ENCODE data around the gene HMGXB4.

Gene HMGXB4

GRCh38 chr22:35319244-35319985, 62.1 kb downstream of the HMGXB4 start:
- H3K36me3 ChIP-seq (ENCODE audit: control insufficient read depth in 1 of 2, insufficient read depth in 2 of 2, low read length in 2 of 2): peaks cover 41 to 57% of the 10 kb centered on the region in 2 donors
- no peaks in the 10 kb centered on the region for H3K9me3 ChIP-seq (ENCODE audit: control insufficient read depth in 1 of 2, low read length in 2 of 2)
- peaks cover 0 to 4% of the 10 kb centered on the region in 2 donors for H3K4me1 ChIP-seq (ENCODE audit: control insufficient read depth in 1 of 2, insufficient read depth in 2 of 2, low read length in 2 of 2)
- no peak overlapping the region for H3K27ac ChIP-seq (ENCODE audit: low read length)
- no peaks in the 10 kb centered on the region for H3K27me3 ChIP-seq (ENCODE audit: low read depth, low read length)
- H3K4me3 ChIP-seq (ENCODE audit: low read depth in 1 of 2, low read length in 2 of 2): no peak overlapping the region

DNA sequence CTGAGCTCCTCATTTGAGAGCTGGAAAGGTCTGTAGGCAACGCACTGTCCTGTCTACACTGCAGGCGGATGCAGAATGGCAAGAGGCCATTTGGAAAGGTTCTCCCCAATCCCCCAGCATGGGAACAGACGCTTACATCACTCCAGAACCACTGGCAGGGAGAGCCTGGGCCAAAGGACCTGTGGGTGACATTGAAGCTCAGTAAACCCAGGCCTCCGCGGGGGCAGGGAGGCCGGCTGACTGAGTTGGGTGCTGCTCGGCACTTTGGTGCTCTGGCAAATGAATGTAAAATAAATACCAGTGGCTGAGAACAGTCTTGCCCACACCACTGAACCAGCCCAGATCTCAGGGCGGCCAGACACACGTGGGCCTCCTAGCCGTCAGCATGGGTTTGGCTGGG, 64.8 kb downstream of the HMGXB4 start:
- Histone ChIP-seq H3K27me3 (ENCODE audit: low read depth, low read length) (no peaks in the 10 kb centered on the region), H3K36me3 (ENCODE audit: control insufficient read depth in 1 of 2, insufficient read depth in 2 of 2, low read length in 2 of 2) (peaks cover 64 to 79% of the 10 kb centered on the region in 2 donors), H3K4me3 (ENCODE audit: low read depth in 1 of 2, low read length in 2 of 2) (no peak overlapping the region), H3K27ac (ENCODE audit: low read length) (no peak overlapping the region), H3K4me1 (ENCODE audit: control insufficient read depth in 1 of 2, insufficient read depth in 2 of 2, low read length in 2 of 2) (no peaks in the 10 kb centered on the region), H3K9me3 (ENCODE audit: control insufficient read depth in 1 of 2, low read length in 2 of 2) (no peaks in the 10 kb centered on the region)

DNA sequence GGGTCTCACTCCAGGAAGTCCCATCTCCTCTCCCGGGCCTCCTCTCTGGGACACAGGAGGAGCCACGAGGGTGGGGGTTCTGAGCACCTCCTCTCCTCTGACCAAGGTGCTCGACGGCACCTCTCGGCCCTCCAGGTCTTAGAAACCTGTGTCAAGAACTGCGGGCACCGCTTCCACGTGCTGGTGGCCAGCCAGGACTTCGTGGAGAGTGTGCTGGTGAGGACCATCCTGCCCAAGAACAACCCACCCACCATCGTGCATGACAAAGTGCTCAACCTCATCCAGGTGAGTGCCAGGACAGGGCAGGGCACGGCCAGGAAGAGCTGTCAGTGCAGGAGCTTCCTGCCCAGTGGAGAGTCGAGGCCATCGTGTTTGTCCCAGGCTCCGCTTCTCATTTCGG, 65.6 kb downstream of the HMGXB4 start:
- H3K4me1 ChIP-seq (ENCODE audit: control insufficient read depth in 1 of 2, insufficient read depth in 2 of 2, low read length in 2 of 2): no peaks in the 10 kb centered on the region
- H3K9me3 ChIP-seq (ENCODE audit: control insufficient read depth in 1 of 2, low read length in 2 of 2): no peaks in the 10 kb centered on the region
- H3K4me3 ChIP-seq (ENCODE audit: low read depth in 1 of 2, low read length in 2 of 2): no peak overlapping the region
- peaks cover 71 to 81% of the 10 kb centered on the region in 2 donors for H3K36me3 ChIP-seq (ENCODE audit: control insufficient read depth in 1 of 2, insufficient read depth in 2 of 2, low read length in 2 of 2)
- H3K27me3 ChIP-seq (ENCODE audit: low read depth, low read length): no peaks in the 10 kb centered on the region
- no peak overlapping the region for H3K27ac ChIP-seq (ENCODE audit: low read length)

GRCh38 chr22:35323305-35323704, 66.0 kb downstream of the HMGXB4 start:
- H3K36me3 ChIP-seq (ENCODE audit: control insufficient read depth in 1 of 2, insufficient read depth in 2 of 2, low read length in 2 of 2): peaks cover 71 to 81% of the 10 kb centered on the region in 2 donors

DNA sequence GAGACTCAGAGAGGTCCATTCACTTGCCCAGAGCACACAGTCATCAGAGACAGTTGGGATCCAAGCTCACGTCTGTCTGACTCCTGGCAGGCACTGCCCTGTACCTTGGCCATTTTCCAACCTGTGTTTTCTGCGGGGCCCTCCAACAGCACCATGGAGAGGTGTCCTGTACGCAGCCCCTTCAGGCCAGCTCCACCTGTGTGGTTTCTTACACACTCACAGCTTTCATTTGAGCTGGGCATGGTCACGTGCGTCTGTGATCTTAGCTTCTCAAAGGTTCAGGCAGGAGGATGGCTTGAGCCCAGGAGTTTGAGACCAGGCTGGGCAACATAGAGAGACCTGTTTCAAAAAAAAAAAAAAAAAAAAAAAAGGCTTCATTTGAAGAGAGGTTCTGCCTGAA, 66.8 kb downstream of the HMGXB4 start:
- H3K36me3 ChIP-seq (ENCODE audit: control insufficient read depth in 1 of 2, insufficient read depth in 2 of 2, low read length in 2 of 2): peaks cover 66 to 77% of the 10 kb centered on the region in 2 donors
- H3K9me3 ChIP-seq (ENCODE audit: control insufficient read depth in 1 of 2, low read length in 2 of 2): no peaks in the 10 kb centered on the region
- no peak overlapping the region for H3K4me3 ChIP-seq (ENCODE audit: low read depth in 1 of 2, low read length in 2 of 2)

More at GRCh38 chr22:35323305-35323704, 66.0 kb downstream of the HMGXB4 start:
- Histone ChIP-seq H3K4me1 (ENCODE audit: control insufficient read depth in 1 of 2, insufficient read depth in 2 of 2, low read length in 2 of 2) (no peaks in the 10 kb centered on the region), H3K27ac (ENCODE audit: low read length) (no peak overlapping the region), H3K4me3 (ENCODE audit: low read depth in 1 of 2, low read length in 2 of 2) (no peak overlapping the region), H3K9me3 (ENCODE audit: control insufficient read depth in 1 of 2, low read length in 2 of 2) (no peaks in the 10 kb centered on the region), H3K27me3 (ENCODE audit: low read depth, low read length) (no peaks in the 10 kb centered on the region)

DNA sequence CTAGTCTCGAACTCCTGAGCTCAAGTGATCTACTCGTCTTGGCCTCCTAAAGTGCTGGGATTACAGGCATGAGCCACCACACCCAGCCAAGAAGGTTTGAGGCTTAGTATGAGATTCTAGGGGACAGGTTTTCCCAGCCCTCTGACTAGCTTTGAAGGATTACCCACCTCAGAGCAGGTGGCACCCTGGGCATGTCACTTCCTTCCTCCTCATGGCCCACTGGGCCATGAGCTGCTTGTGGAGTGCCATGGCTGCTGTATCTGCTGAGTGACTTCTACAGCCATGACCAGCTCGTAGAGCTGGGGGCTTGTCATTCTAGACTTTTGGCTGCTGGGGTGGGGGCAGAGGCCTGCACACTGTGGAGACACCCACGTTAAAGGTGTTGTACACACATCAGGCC, 67.5 kb downstream of the HMGXB4 start:
- Histone ChIP-seq H3K27ac (ENCODE audit: low read length) (no peak overlapping the region), H3K9me3 (ENCODE audit: control insufficient read depth in 1 of 2, low read length in 2 of 2) (no peaks in the 10 kb centered on the region), H3K4me3 (ENCODE audit: low read depth in 1 of 2, low read length in 2 of 2) (no peak overlapping the region), H3K4me1 (ENCODE audit: control insufficient read depth in 1 of 2, insufficient read depth in 2 of 2, low read length in 2 of 2) (no peaks in the 10 kb centered on the region), H3K36me3 (ENCODE audit: control insufficient read depth in 1 of 2, insufficient read depth in 2 of 2, low read length in 2 of 2) (peaks cover 62 to 70% of the 10 kb centered on the region in 2 donors), H3K27me3 (ENCODE audit: low read depth, low read length) (no peaks in the 10 kb centered on the region)

More for the DNA sequence above, 66.8 kb downstream of the HMGXB4 start:
- Histone ChIP-seq H3K4me1 (ENCODE audit: control insufficient read depth in 1 of 2, insufficient read depth in 2 of 2, low read length in 2 of 2) (no peaks in the 10 kb centered on the region), H3K27ac (ENCODE audit: low read length) (no peak overlapping the region), H3K27me3 (ENCODE audit: low read depth, low read length) (no peaks in the 10 kb centered on the region)

- Histone ChIP-seq H3K36me3 (ENCODE audit: control insufficient read depth in 1 of 2, insufficient read depth in 2 of 2, low read length in 2 of 2) (peaks cover 62 to 66% of the 10 kb centered on the region in 2 donors), H3K27me3 (ENCODE audit: low read depth, low read length) (no peaks in the 10 kb centered on the region), H3K4me3 (ENCODE audit: low read depth in 1 of 2, low read length in 2 of 2) (no peak overlapping the region), H3K27ac (ENCODE audit: low read length) (no peak overlapping the region), H3K9me3 (ENCODE audit: control insufficient read depth in 1 of 2, low read length in 2 of 2) (no peaks in the 10 kb centered on the region), H3K4me1 (ENCODE audit: control insufficient read depth in 1 of 2, insufficient read depth in 2 of 2, low read length in 2 of 2) (no peaks in the 10 kb centered on the region)
Observed at GRCh38 chr22:35325209-35325608, 67.9 kb downstream of the HMGXB4 start.

DNA sequence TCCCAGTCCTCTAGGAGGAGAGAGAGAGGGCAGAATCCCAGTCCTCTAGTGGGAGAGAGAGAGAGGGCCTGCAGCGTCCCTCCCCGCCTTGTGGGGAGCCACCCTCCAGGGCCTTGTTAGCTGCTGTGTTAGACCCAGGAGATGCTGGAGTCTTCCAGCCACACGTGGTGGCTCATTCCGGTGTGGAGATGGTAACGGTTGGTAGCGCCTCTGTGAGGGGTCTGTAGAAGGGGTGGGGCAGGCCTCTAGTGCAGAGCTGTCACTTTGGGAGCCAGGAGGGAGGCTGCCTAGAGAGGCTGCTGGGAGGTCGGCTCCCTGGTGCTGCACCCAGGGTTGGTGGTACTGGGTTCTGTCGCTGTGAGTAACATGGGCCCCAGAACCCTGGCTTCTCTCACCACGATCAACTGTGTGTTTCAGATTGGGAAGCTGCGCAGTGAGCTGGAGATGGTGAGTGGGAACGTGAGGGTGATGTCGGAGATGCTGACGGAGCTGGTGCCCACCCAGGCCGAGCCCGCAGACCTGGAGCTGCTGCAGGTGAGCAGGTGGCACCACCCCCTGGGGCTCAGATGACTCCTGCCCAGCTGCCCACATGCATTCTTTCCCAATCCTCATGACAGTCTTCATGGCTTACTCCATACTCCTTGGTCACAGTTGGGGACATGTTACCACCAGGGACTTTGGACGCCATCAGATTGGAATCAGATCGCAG, 69.7 kb downstream of the HMGXB4 start:
- no peak overlapping the region for H3K4me3 ChIP-seq (ENCODE audit: low read depth in 1 of 2, low read length in 2 of 2)
- no peaks in the 10 kb centered on the region for H3K9me3 ChIP-seq (ENCODE audit: control insufficient read depth in 1 of 2, low read length in 2 of 2)
- H3K4me1 ChIP-seq (ENCODE audit: control insufficient read depth in 1 of 2, insufficient read depth in 2 of 2, low read length in 2 of 2): peaks cover 6 to 9% of the 10 kb centered on the region in 2 donors
- H3K27me3 ChIP-seq (ENCODE audit: low read depth, low read length): no peaks in the 10 kb centered on the region
- peaks cover 67 to 68% of the 10 kb centered on the region in 2 donors for H3K36me3 ChIP-seq (ENCODE audit: control insufficient read depth in 1 of 2, insufficient read depth in 2 of 2, low read length in 2 of 2)
- H3K27ac ChIP-seq (ENCODE audit: low read length): no peak overlapping the region

GRCh38 chr22:35327690-35328471, 70.6 kb downstream of the HMGXB4 start:
- Histone ChIP-seq H3K4me1 (ENCODE audit: control insufficient read depth in 1 of 2, insufficient read depth in 2 of 2, low read length in 2 of 2) (peaks cover 6 to 9% of the 10 kb centered on the region in 2 donors), H3K4me3 (ENCODE audit: low read depth in 1 of 2, low read length in 2 of 2) (no peak overlapping the region), H3K36me3 (ENCODE audit: control insufficient read depth in 1 of 2, insufficient read depth in 2 of 2, low read length in 2 of 2) (peaks cover 68% of the 10 kb centered on the region in 2 donors), H3K9me3 (ENCODE audit: control insufficient read depth in 1 of 2, low read length in 2 of 2) (no peaks in the 10 kb centered on the region), H3K27ac (ENCODE audit: low read length) (no peak overlapping the region), H3K27me3 (ENCODE audit: low read depth, low read length) (no peaks in the 10 kb centered on the region)

- no peaks in the 10 kb centered on the region for H3K9me3 ChIP-seq (ENCODE audit: control insufficient read depth in 1 of 2, low read length in 2 of 2)
- no peak overlapping the region for H3K4me3 ChIP-seq (ENCODE audit: low read depth in 1 of 2, low read length in 2 of 2)
- H3K27ac ChIP-seq (ENCODE audit: low read length): no peak overlapping the region
- H3K27me3 ChIP-seq (ENCODE audit: low read depth, low read length): no peaks in the 10 kb centered on the region
- peaks cover 62 to 68% of the 10 kb centered on the region in 2 donors for H3K36me3 ChIP-seq (ENCODE audit: control insufficient read depth in 1 of 2, insufficient read depth in 2 of 2, low read length in 2 of 2)
- peaks cover 6 to 9% of the 10 kb centered on the region in 2 donors for H3K4me1 ChIP-seq (ENCODE audit: control insufficient read depth in 1 of 2, insufficient read depth in 2 of 2, low read length in 2 of 2)
Observed at GRCh38 chr22:35328472-35328885, 71.2 kb downstream of the HMGXB4 start.

Measured in muscle layer of duodenum (tissue), 2 donors.